Astrocyte (in vitro differentiated cells and primary cell): ENCODE data around the gene SAP30L. TPM values are rescaled to one million over a fixed set of nuclear protein-coding genes. Genes with fewer than 3 reads are reported as not detected.
A peak's percentile ranks its signal among the peaks of the same experiment; 100 is the strongest.

ENCODE experiments used
- DNase-seq: peaks from one replicate; pipeline ENCODE4 v3.0.0-alpha.2; 2010; ENCODE audit warnings: low read depth
- FAIRE-seq: peaks from 2 replicates; lab custom pipeline; 2011; peaks lifted over from hg19 to GRCh38; lab: Jason Lieb, UNC
- H2AFZ ChIP-seq: 2 replicates; pipeline ENCODE4 v1.6.0; 2012; ENCODE audit warnings: low read depth, low read length, inconsistent platforms
- H3K27ac ChIP-seq: 2 replicates; pipeline ENCODE4 v1.5.1; 2011; ENCODE audit warnings: low read depth, low read length, inconsistent platforms
- H3K27me3 ChIP-seq: 2 replicates; pipeline ENCODE4 v1.6.0; 2011; ENCODE audit warnings: low read length, inconsistent platforms; ENCODE audit not compliant: insufficient read depth
- H3K36me3 ChIP-seq: 2 replicates; pipeline ENCODE4 v1.5.1; 2011; ENCODE audit warnings: low read length, inconsistent platforms; ENCODE audit not compliant: insufficient read depth
- H3K4me1 ChIP-seq: 2 replicates; pipeline ENCODE4 v1.5.1; 2011; ENCODE audit warnings: low read length, inconsistent platforms; ENCODE audit not compliant: insufficient read depth
- H3K4me2 ChIP-seq: 2 replicates; pipeline ENCODE4 v1.6.0; 2012; ENCODE audit warnings: low read length, inconsistent platforms
- H3K4me3 ChIP-seq: 2 replicates; pipeline ENCODE4 v1.5.1; 2011; ENCODE audit warnings: low read depth, mild to moderate bottlenecking, low read length, inconsistent platforms; ENCODE audit not compliant: insufficient read depth
- H3K79me2 ChIP-seq: 2 replicates; pipeline ENCODE4 v1.6.0; 2012; ENCODE audit warnings: mild to moderate bottlenecking, low read length, inconsistent platforms; ENCODE audit not compliant: insufficient read depth
- H3K9ac ChIP-seq: 2 replicates; pipeline ENCODE4 v1.6.0; 2012; ENCODE audit warnings: mild to moderate bottlenecking, low read length, inconsistent platforms
- H3K9me3 ChIP-seq: 2 replicates; pipeline ENCODE4 v1.5.1; 2012; ENCODE audit warnings: low read depth, mild to moderate bottlenecking, low read length, inconsistent platforms; ENCODE audit not compliant: insufficient read depth
- H4K20me1 ChIP-seq: 2 replicates; pipeline ENCODE4 v1.6.0; 2012; ENCODE audit warnings: low read length, inconsistent platforms; ENCODE audit not compliant: insufficient read depth
- H3K27ac Mint-ChIP-seq: one replicate; pipeline ENCODE4 v1.8.0; 2021; ENCODE audit warnings: mild to moderate bottlenecking, mixed read lengths; ENCODE audit not compliant: unreplicated experiment
- H3K27me3 Mint-ChIP-seq: one replicate; pipeline ENCODE4 v1.8.0; 2021; ENCODE audit warnings: low read depth, mixed read lengths; ENCODE audit not compliant: unreplicated experiment
- H3K36me3 Mint-ChIP-seq: one replicate; pipeline ENCODE4 v1.8.0; 2021; ENCODE audit warnings: low read depth, mixed read lengths; ENCODE audit not compliant: unreplicated experiment
- H3K4me1 Mint-ChIP-seq: one replicate; pipeline ENCODE4 v1.8.0; 2021; ENCODE audit warnings: low read depth, mixed read lengths; ENCODE audit not compliant: unreplicated experiment
- H3K4me3 Mint-ChIP-seq: one replicate; pipeline ENCODE4 v1.8.0; 2021; ENCODE audit warnings: mild to moderate bottlenecking, moderate library complexity, mixed read lengths; ENCODE audit not compliant: unreplicated experiment
- H3K9me3 Mint-ChIP-seq: one replicate; pipeline ENCODE4 v1.8.0; 2021; ENCODE audit warnings: mild to moderate bottlenecking, mixed read lengths; ENCODE audit not compliant: unreplicated experiment
- CTCF ChIP-seq: IDR thresholded peaks from 2 replicates; pipeline ENCODE4 v1.5.1; 2011; ENCODE audit warnings: low read depth, mild to moderate bottlenecking, inconsistent platforms, low read length, moderate library complexity; ENCODE audit not compliant: insufficient read depth
- EZH2 ChIP-seq: IDR thresholded peaks from 2 replicates; pipeline ENCODE4 v1.6.1; 2012; ENCODE audit warnings: mild to moderate bottlenecking, low read length, inconsistent platforms; ENCODE audit not compliant: insufficient read depth
- total RNA-seq: library from RNA; stranded (reverse); gene quantifications from 2 replicates; pipeline ENCODE4 v1.2.1, GENCODE V29; 2021

The SAP30L gene
- total RNA-seq, 1 donor from 2014 or later = 26.3 TPM

GRCh38 chr5:154406826-154407225 lies 39.0 kb upstream of the SAP30L start:
- peaks cover 10% of the 10 kb centered on the region for H3K4me1 ChIP-seq
- no peak overlapping the region for H3K4me3 ChIP-seq
- H3K9me3 Mint-ChIP-seq = no peaks in the 10 kb centered on the region
- H2AFZ ChIP-seq = no peak overlapping the region
- no peaks in the 10 kb centered on the region for H4K20me1 ChIP-seq
- no peak for TF ChIP-seq EZH2
- TF ChIP-seq CTCF = no peak
- H3K27ac ChIP-seq = no peak overlapping the region
- no peak overlapping the region for H3K4me3 Mint-ChIP-seq
- H3K4me1 Mint-ChIP-seq = peaks cover 11% of the 10 kb centered on the region
- no peak overlapping the region for H3K4me2 ChIP-seq
- H3K27ac Mint-ChIP-seq = peak overlapping the region; percentile 64
- H3K9me3 ChIP-seq = no peaks in the 10 kb centered on the region
- H3K36me3 Mint-ChIP-seq = peaks cover 11% of the 10 kb centered on the region
- H3K9ac ChIP-seq = no peak overlapping the region
- FAIRE-seq = no peak
- no peaks in the 10 kb centered on the region for H3K79me2 ChIP-seq
- no peak for DNase-seq
- H3K27me3 ChIP-seq = no peaks in the 10 kb centered on the region
- no peaks in the 10 kb centered on the region for H3K27me3 Mint-ChIP-seq
- H3K36me3 ChIP-seq = peaks cover 12% of the 10 kb centered on the region

DNA sequence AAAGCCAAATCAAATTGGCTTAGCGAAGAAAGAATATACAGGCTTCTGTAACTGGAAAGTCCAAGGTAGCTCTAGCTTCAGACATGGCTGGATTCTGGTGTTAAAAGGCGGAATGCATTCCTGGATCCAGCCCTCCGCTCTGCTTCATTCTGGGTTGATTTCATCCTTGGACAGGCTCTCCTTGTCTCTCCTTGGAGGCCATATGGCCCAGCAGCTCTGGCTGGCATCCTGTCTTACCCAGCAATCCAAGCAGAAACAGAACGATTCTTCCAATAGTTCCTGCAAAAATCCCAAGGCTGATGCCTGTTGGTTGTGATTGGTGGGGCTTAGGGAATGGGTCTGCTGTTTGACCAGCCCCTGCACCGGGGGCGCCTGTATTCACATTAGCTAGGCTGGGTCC lies 37.0 kb upstream of the SAP30L start:
- FAIRE-seq = no peak
- H3K9ac ChIP-seq = no peak overlapping the region
- Mint-ChIP-seq H3K4me3 (no peak overlapping the region), H3K36me3 (peaks cover 23% of the 10 kb centered on the region), H3K4me1 (peaks cover 11% of the 10 kb centered on the region), H3K27ac (no peak overlapping the region), H3K27me3 (no peaks in the 10 kb centered on the region), H3K9me3 (no peaks in the 10 kb centered on the region)
- H3K27ac ChIP-seq = no peak overlapping the region
- no peaks in the 10 kb centered on the region for H3K9me3 ChIP-seq
- H3K4me1 ChIP-seq = peaks cover 10% of the 10 kb centered on the region
- DNase-seq = no peak
- no peaks in the 10 kb centered on the region for H4K20me1 ChIP-seq
- no peak overlapping the region for H3K4me2 ChIP-seq
- no peaks in the 10 kb centered on the region for H3K27me3 ChIP-seq
- TF ChIP-seq CTCF (no peak), EZH2 (no peak)
- H3K79me2 ChIP-seq = no peaks in the 10 kb centered on the region
- H3K36me3 ChIP-seq = peaks cover 19% of the 10 kb centered on the region
- H3K4me3 ChIP-seq = no peak overlapping the region
- no peak overlapping the region for H2AFZ ChIP-seq

- Histone ChIP-seq H4K20me1 (peaks cover 3% of the 10 kb centered on the region), H3K9me3 (no peaks in the 10 kb centered on the region), H3K36me3 (peaks cover 19% of the 10 kb centered on the region), H3K9ac (no peak overlapping the region), H3K4me1 (peaks cover 10% of the 10 kb centered on the region), H3K27ac (no peak overlapping the region), H3K27me3 (no peaks in the 10 kb centered on the region), H3K4me2 (no peak overlapping the region), H3K79me2 (no peaks in the 10 kb centered on the region), H2AFZ (no peak overlapping the region), H3K4me3 (no peak overlapping the region)
- FAIRE-seq (no peak), DNase-seq (no peak)
- Mint-ChIP-seq H3K4me3 (no peak overlapping the region), H3K27ac (no peak overlapping the region), H3K4me1 (peaks cover 9% of the 10 kb centered on the region), H3K27me3 (no peaks in the 10 kb centered on the region), H3K9me3 (no peaks in the 10 kb centered on the region), H3K36me3 (peaks cover 24% of the 10 kb centered on the region)
- TF ChIP-seq EZH2 (no peak), CTCF (no peak)
Measured at GRCh38 chr5:154409230-154409840, 36.5 kb upstream of the SAP30L start.
